Fibroblast of skin of abdomen (primary cell): Measurements from ENCODE around the gene SNX6. TPM values are rescaled to one million over a fixed set of nuclear protein-coding genes. Genes with fewer than 3 reads are reported as not detected.
A peak's percentile ranks its signal among the peaks of the same experiment; 100 is the strongest.
"Not testable (repeated sequence)": the region's sequence is repeated elsewhere in the genome, so short reads cannot be mapped to it uniquely, and the experiment has no call there.

Experiments
- DNase-seq: peaks from one replicate; pipeline ENCODE4 v3.0.0-alpha.2; 2013
- polyA plus RNA-seq, 2 experiments: library from polyadenylated mRNA; unstranded; fragments of 120-200 nt; gene quantifications; one replicate each; pipeline ENCODE4 v1.2.1, GENCODE V29; 2013; ENCODE audit not compliant: insufficient read length in 2 of 2

SNX6 gene
- polyA plus RNA-seq (2013, experiment 1 of 2; ENCODE audit: insufficient read length): 124 TPM
- 126 TPM for polyA plus RNA-seq (2013, experiment 2 of 2; ENCODE audit: insufficient read length)

- DNase-seq: peak; percentile 81
These were observed at the start of gene SNX6 for GRCh38 chr14:34629657-34630529. Gene SNX6 (minus strand): TSS chr14:34630148. CDS start chr14:34630116, 32 bp downstream.

GRCh38 chr14:34678735-34679134 lies 48.8 kb upstream of the SNX6 start:
- DNase-seq: no peak

GRCh38 chr14:34678306-34678705 lies 48.4 kb upstream of the SNX6 start:
- peak; percentile 32 for DNase-seq

GRCh38 chr14:34676516-34677211 lies 46.7 kb upstream of the SNX6 start:
- no peak for DNase-seq

GRCh38 chr14:34673702-34674101 lies 43.8 kb upstream of the SNX6 start:
- no peak for DNase-seq

- DNase-seq: no peak
These were observed 41.8 kb upstream of the SNX6 start for GRCh38 chr14:34671716-34672115.

GRCh38 chr14:34668111-34668510 lies 38.2 kb upstream of the SNX6 start:
- DNase-seq: no peak

- no peak for DNase-seq
These were observed 37.1 kb upstream of the SNX6 start for GRCh38 chr14:34667007-34667406.

GRCh38 chr14:34665785-34666435 lies 36.0 kb upstream of the SNX6 start:
- DNase-seq: peak; percentile 98

- DNase-seq: no peak
These were observed 32.7 kb upstream of the SNX6 start for GRCh38 chr14:34662561-34663088.

- no peak for DNase-seq
These were observed 30.8 kb upstream of the SNX6 start for GRCh38 chr14:34660796-34661195.

GRCh38 chr14:34655959-34656358 lies 26.0 kb upstream of the SNX6 start:
- DNase-seq: no peak

GRCh38 chr14:34653073-34653472 lies 23.1 kb upstream of the SNX6 start:
- DNase-seq: not testable (repeated sequence)

GRCh38 chr14:34652348-34652747 lies 22.4 kb upstream of the SNX6 start:
- DNase-seq: not testable (repeated sequence)

GRCh38 chr14:34650786-34651584 lies 21.0 kb upstream of the SNX6 start:
- peak; percentile 100 for DNase-seq

GRCh38 chr14:34650006-34650405 lies 20.1 kb upstream of the SNX6 start:
- peak; percentile 38 for DNase-seq

GRCh38 chr14:34649344-34649743 lies 19.4 kb upstream of the SNX6 start:
- peak; percentile 95 for DNase-seq

- DNase-seq: no peak
These were observed 16.8 kb upstream of the SNX6 start for GRCh38 chr14:34646570-34647255.

GRCh38 chr14:34643361-34643760 lies 13.4 kb upstream of the SNX6 start:
- no peak for DNase-seq

GRCh38 chr14:34642595-34642994 lies 12.6 kb upstream of the SNX6 start:
- DNase-seq: no peak

- no peak for DNase-seq
These were observed 10.9 kb upstream of the SNX6 start for GRCh38 chr14:34640826-34641225.
